MG63 (cell line): ENCODE results near the gene FOS. TPM values are rescaled to one million over a fixed set of nuclear protein-coding genes. Genes with fewer than 3 reads are reported as not detected.
"Not testable (repeated sequence)": the region's sequence is repeated elsewhere in the genome, so short reads cannot be mapped to it uniquely, and the experiment has no call there.

ENCODE experiments used
- DNase-seq: peaks from one replicate; pipeline ENCODE4 v3.0.0-alpha.2; 2020
- H3K27me3 ChIP-seq: fragments of 250-450 bp; sonication (Bioruptor Pico); 2 replicates; pipeline ENCODE4 v1.5.1; 2020; ENCODE audit warnings: mild to moderate bottlenecking, moderate library complexity
- H3K36me3 ChIP-seq: fragments of 250-450 bp; sonication (Bioruptor Pico); 2 replicates; pipeline ENCODE4 v1.5.1; 2020; ENCODE audit warnings: mild to moderate bottlenecking, moderate library complexity
- H3K4me3 ChIP-seq: fragments of 250-450 bp; sonication (Bioruptor Pico); 2 replicates; pipeline ENCODE4 v1.5.1; 2020; ENCODE audit warnings: mild to moderate bottlenecking, moderate library complexity
- H3K9me3 ChIP-seq: fragments of 250-450 bp; sonication (Bioruptor Pico); 2 replicates; pipeline ENCODE4 v1.5.1; 2020; ENCODE audit warnings: mild to moderate bottlenecking, moderate library complexity
- total RNA-seq: library from RNA; depleted of rRNA; stranded (reverse); fragments of >200 nt; shearing (Covaris generic); gene quantifications from 2 replicates; pipeline ENCODE4 v1.2.3, GENCODE V29; 2014; ENCODE audit warnings: low replicate concordance

The FOS gene
- total RNA-seq, 1 experiment from 2014 or later = 6.6 TPM

DNA sequence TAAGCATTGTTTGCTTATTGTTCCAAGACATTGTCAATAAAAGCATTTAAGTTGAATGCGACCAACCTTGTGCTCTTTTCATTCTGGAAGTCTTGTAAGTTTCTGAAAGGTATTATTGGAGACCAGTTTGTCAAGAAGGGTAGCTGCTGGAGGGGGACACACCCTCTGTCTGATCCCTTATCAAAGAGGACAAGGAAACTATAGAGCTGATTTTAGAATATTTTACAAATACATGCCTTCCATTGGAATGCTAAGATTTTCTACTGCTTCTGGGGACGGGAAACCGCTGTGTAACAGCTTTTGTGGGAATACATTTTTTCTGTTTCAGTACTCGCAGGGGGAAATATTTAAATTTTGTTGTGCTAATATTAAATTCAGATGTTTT, 3.5 kb downstream of the FOS start:
- Histone ChIP-seq H3K9me3 (no peaks in the 10 kb centered on the region), H3K27me3 (no peaks in the 10 kb centered on the region), H3K36me3 (no peaks in the 10 kb centered on the region), H3K4me3 (no peak overlapping the region)
- DNase-seq = no peak

- H3K36me3 ChIP-seq, H3K9me3 ChIP-seq, H3K4me3 ChIP-seq, H3K27me3 ChIP-seq, DNase-seq: not testable (repeated sequence)
These were observed 4.0 kb downstream of the FOS start for GRCh38 chr14:75282555-75283161.

DNA sequence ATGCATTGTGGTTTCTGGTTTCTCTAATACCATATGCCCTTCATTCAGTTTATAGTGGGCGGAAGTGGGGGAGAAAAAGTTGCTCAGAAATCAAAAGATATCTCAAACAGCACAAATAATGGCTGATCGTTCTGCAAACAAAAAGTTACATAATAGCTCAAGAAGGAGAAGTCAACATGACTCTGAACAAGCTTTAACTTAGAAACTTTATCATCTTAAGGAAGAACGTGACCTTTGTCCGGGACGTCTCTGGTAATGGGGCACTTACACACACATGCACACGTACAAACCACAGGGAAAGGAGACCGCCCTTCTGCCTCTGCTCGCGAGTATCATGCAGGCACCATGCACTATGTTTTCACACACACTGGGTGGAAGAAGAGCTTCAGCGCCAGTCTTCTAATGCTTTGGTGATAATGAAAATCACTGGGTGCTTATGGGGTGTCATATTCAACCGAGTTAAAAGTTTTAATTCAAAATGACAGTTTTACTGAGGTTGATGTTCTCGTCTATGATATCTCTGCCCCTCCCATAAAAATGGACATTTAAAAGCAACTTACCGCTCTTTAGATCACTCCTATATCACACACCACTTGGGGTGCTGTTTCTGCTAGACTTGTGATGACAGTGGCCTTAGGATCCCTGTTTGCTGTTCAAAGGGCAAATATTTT, 4.7 kb downstream of the FOS start:
- no peak for DNase-seq
- H3K36me3 ChIP-seq = no peaks in the 10 kb centered on the region
- no peak overlapping the region for H3K4me3 ChIP-seq
- H3K27me3 ChIP-seq = no peaks in the 10 kb centered on the region
- H3K9me3 ChIP-seq = no peaks in the 10 kb centered on the region

- Histone ChIP-seq H3K27me3 (no peaks in the 10 kb centered on the region), H3K9me3 (no peaks in the 10 kb centered on the region), H3K4me3 (no peak overlapping the region), H3K36me3 (no peaks in the 10 kb centered on the region)
- no peak for DNase-seq
These were observed 5.4 kb downstream of the FOS start for GRCh38 chr14:75283833-75284563.

GRCh38 chr14:75285331-75285730, 6.7 kb downstream of the FOS start:
- Histone ChIP-seq H3K27me3 (no peaks in the 10 kb centered on the region), H3K36me3 (no peaks in the 10 kb centered on the region), H3K4me3 (no peak overlapping the region), H3K9me3 (no peaks in the 10 kb centered on the region)
- DNase-seq = no peak

GRCh38 chr14:75286313-75286712, 7.7 kb downstream of the FOS start:
- Histone ChIP-seq H3K36me3 (no peaks in the 10 kb centered on the region), H3K9me3 (no peaks in the 10 kb centered on the region), H3K27me3 (no peaks in the 10 kb centered on the region), H3K4me3 (no peak overlapping the region)
- DNase-seq = no peak

DNA sequence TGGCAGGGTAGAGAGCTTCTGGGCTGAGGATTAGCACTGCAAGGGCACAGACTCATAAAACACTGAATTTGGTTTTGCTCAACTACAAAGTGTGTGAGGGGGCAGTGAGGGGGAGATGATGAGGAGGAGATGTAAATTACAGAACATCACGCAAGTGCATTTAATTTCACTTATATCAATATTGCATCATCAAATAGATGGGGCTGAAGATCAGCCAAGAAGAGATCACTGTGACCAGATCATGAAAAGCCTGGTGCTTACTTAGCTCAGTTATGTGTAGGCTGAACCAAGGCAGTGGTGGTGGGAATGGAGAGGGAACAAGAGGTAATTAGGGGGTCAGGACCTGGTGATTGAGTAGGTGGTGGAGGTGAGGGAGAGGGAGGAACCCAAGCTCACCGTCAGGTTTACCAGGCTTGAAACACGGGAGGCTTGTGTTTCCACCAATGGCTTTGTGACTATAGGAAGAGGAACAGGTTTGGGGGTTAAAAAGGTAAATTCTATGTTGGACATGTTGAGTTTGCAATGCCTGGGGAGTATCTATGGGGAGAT, 11.3 kb downstream of the FOS start:
- DNase-seq = no peak
- no peak overlapping the region for H3K4me3 ChIP-seq

DNA sequence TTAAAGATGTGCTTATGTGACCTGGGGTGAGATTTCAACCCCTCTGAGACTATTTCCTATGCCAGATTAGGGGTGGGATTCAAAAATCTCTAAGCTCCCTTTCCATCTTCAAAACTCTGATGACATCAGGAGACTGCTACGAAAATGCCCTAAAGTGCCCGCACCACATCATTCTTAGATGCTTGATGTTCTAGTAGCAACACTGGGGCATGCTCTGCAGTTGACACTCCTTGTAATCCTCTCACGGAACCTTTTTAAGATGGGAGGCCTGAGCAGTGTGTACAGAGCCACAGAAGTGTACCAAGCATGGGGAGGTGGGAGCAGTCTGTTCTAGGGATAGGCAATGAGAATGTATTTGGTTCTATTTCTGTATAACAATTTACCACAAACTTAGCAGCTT, 12.2 kb downstream of the FOS start:
- Histone ChIP-seq H3K27me3 (no peaks in the 10 kb centered on the region), H3K36me3 (no peaks in the 10 kb centered on the region), H3K9me3 (no peaks in the 10 kb centered on the region), H3K4me3 (no peak overlapping the region)
- DNase-seq = no peak

More for the DNA sequence above, 11.3 kb downstream of the FOS start:
- H3K9me3 ChIP-seq = no peaks in the 10 kb centered on the region
- H3K27me3 ChIP-seq = no peaks in the 10 kb centered on the region
- no peaks in the 10 kb centered on the region for H3K36me3 ChIP-seq

DNA sequence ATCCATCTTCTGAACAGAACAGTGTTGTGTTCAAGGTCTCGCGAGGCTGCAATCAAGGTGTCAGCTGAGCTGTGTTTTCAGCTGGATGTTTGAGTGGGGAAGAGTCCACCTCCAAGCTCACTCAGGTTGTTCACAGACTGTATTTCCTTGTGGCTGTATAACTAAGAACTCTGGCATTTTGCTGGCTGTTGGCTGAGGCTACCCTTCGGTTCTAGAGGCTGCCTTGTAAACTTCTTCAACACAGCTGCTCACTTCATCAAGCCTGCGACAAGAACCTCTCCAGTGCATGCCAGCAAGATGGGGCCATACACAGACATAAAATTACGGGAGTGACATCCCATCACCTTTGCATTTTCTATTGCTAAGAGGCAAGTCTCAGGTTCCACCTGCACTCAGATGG, 12.7 kb downstream of the FOS start:
- no peaks in the 10 kb centered on the region for H3K27me3 ChIP-seq
- no peaks in the 10 kb centered on the region for H3K36me3 ChIP-seq
- no peak overlapping the region for H3K4me3 ChIP-seq
- no peak for DNase-seq
- no peaks in the 10 kb centered on the region for H3K9me3 ChIP-seq

GRCh38 chr14:75292101-75292563, 13.5 kb downstream of the FOS start:
- no peak for DNase-seq
- H3K9me3 ChIP-seq = no peaks in the 10 kb centered on the region
- H3K27me3 ChIP-seq = no peaks in the 10 kb centered on the region
- H3K36me3 ChIP-seq = no peaks in the 10 kb centered on the region
- no peak overlapping the region for H3K4me3 ChIP-seq

GRCh38 chr14:75292886-75293285, 14.3 kb downstream of the FOS start:
- H3K9me3 ChIP-seq = no peaks in the 10 kb centered on the region
- H3K4me3 ChIP-seq = no peak overlapping the region
- no peaks in the 10 kb centered on the region for H3K27me3 ChIP-seq
- H3K36me3 ChIP-seq = no peaks in the 10 kb centered on the region
- no peak for DNase-seq

GRCh38 chr14:75293920-75294648, 15.5 kb downstream of the FOS start:
- DNase-seq = peak; percentile 91
- Histone ChIP-seq H3K9me3 (no peaks in the 10 kb centered on the region), H3K27me3 (no peaks in the 10 kb centered on the region), H3K4me3 (peak overlapping the region; percentile 60), H3K36me3 (no peaks in the 10 kb centered on the region)

- Histone ChIP-seq H3K36me3 (no peaks in the 10 kb centered on the region), H3K4me3 (peak overlapping the region; percentile 60), H3K9me3 (no peaks in the 10 kb centered on the region), H3K27me3 (no peaks in the 10 kb centered on the region)
- no peak for DNase-seq
These were observed 16.0 kb downstream of the FOS start for GRCh38 chr14:75294649-75295033.

DNA sequence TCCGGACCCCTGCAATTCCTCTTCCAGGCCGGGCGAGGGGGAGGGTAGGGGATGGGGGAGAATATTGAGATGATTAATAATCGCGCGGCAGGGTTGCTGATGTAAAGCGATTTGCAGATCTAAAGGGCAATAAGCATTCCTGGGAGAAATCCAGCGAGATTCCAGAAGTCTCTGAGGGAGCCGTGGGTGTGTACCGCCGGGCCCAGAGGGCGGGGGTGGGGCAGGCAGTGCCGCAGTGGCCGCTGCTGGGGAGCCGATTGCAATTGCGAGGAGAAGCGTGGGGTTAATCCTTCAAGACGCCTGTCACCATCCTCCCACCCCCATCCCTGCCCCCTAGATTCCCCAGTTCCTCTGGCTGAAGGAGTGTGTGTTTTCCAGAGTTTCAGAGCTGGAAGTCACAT, 16.4 kb downstream of the FOS start:
- H3K36me3 ChIP-seq = no peaks in the 10 kb centered on the region
- no peaks in the 10 kb centered on the region for H3K9me3 ChIP-seq
- peak; percentile 17 for DNase-seq
- H3K4me3 ChIP-seq = peak overlapping the region; percentile 60
- H3K27me3 ChIP-seq = no peaks in the 10 kb centered on the region

GRCh38 chr14:75295491-75296345, 17.1 kb downstream of the FOS start:
- Histone ChIP-seq H3K4me3 (peak overlapping the region; percentile 60), H3K9me3 (no peaks in the 10 kb centered on the region), H3K36me3 (no peaks in the 10 kb centered on the region), H3K27me3 (no peaks in the 10 kb centered on the region)
- peak; percentile 54 for DNase-seq

DNA sequence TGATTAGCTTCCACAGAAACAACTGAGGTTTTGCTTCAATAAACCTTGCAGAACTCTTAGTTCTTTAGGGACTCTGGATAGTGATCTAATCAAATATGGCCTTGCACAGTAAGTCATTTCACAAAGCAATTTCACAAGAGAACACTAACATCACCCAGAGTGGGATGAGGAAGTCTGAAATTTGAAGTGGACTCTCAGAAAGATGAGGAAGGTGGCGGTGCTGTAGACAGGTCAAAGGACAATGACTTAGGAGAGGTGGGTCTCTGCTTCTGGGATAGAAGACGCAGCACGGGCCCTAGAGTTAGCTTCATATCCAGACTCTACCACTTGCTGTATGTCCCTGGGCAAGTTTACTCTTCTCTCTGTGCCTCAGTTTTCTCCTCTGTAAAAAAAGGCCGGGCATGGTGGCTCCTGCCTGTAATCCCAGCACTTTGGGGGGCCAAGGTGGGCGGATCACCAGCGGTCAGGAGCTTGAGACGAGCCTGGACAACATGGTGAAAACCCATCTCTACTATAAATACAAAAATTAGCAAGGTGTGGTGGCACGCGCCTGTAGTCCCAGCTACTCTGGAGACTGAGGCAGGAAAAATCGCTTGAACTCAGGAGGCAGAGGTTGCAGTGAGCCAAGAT, 18.9 kb downstream of the FOS start:
- Histone ChIP-seq H3K9me3 (no peaks in the 10 kb centered on the region), H3K27me3 (no peaks in the 10 kb centered on the region), H3K36me3 (no peaks in the 10 kb centered on the region), H3K4me3 (no peak overlapping the region)
- DNase-seq = no peak
